IgD-negative memory B cell (primary cell): Measurements from ENCODE around the gene ACLY. TPM values are rescaled to one million over a fixed set of nuclear protein-coding genes. Genes with fewer than 3 reads are reported as not detected.

Source experiments
- H3K27ac Mint-ChIP-seq, 3 donors: one replicate each; pipeline ENCODE4 v1.8.0; 2020 to 2022; ENCODE audit warnings: mild to moderate bottlenecking in 3 of 3, mixed read lengths in 3 of 3, moderate library complexity in 1 of 3
- H3K27me3 Mint-ChIP-seq: one replicate; pipeline ENCODE4 v1.8.0; 2021; ENCODE audit warnings: mixed read lengths
- H3K36me3 Mint-ChIP-seq: one replicate; pipeline ENCODE4 v1.8.0; 2020; ENCODE audit warnings: mild to moderate bottlenecking, mixed read lengths
- H3K4me1 Mint-ChIP-seq, 3 donors: one replicate each; pipeline ENCODE4 v1.8.0; 2020 to 2022; ENCODE audit warnings: mixed read lengths in 3 of 3, mild to moderate bottlenecking in 1 of 3
- H3K4me3 Mint-ChIP-seq, 4 donors: one replicate each; pipeline ENCODE4 v1.8.0; 2020 to 2022; ENCODE audit warnings: mild to moderate bottlenecking in 4 of 4, mixed read lengths in 4 of 4, moderate library complexity in 3 of 4
- H3K9me3 Mint-ChIP-seq, 3 donors: one replicate each; pipeline ENCODE4 v1.8.0; 2020 to 2021; ENCODE audit warnings: mixed read lengths in 3 of 3, mild to moderate bottlenecking in 1 of 3
- polyA plus RNA-seq: library from polyadenylated mRNA; unstranded; fragments of 300-500 nt; fragmentation: Illumina TruSeq; gene quantifications from one replicate; pipeline ENCODE4 v1.2.3, GENCODE V29; 2021

The ACLY gene
- 52.9 TPM for polyA plus RNA-seq

DNA sequence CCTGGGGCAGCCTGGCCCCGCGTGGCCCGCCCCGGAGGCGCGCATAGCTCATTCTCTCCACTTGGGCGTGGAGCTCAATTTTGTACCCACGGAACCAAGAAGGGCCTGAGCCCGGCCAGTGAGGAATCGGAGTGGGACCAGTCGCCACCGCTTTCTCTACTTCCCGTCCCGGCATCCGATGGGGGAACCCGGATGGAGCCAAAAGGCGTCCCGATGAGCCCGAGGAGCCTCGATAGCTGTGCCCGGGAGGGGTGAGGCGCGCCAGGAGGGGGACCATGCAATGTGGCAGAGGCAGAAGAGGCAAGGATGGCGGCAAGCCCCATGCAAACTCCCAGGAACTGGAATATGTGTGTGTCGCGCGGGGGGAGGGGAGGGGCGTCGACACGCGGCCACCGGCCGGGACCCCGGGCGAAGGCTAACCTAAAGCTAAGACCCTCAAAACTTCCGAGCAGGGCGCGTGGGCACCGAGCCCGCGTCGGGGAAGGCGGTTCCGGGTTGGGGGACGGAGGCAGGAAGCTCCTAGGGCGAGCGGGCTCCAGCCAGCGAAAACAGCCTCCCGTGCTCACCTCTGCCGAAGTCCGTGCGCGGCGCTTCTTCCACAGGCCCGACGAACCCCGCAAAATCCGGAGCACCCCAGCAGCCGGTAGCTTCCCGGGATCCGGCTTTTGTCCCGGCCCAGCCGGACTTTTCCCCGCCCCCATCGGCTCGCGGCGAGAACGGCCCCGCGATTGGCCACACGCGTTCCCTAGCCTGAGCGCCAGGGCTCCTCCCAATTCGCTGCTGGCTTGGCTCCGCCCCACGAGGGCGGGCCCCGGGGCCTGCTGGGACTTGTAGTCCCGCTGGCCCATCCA, at the start of gene ACLY:
ACLY (minus strand) TSS at position 638 of the 851 bp plus-strand sequence. CDS start 5,078 bp downstream, outside the sequence.
- peak within 1 kb of the TSS; percentile 92 to 97 (median 94) for H3K4me3 Mint-ChIP-seq
- no peaks in the 10 kb centered on the region for H3K27me3 Mint-ChIP-seq
- H3K27ac Mint-ChIP-seq = peak within 1 kb of the TSS; percentile 72 to 92 (median 89)
- H3K36me3 Mint-ChIP-seq = no peaks in the 10 kb centered on the region
- peaks cover 19 to 31% (median 30%) of the 10 kb centered on the region in 3 donors for H3K4me1 Mint-ChIP-seq
- no peaks in the 10 kb centered on the region for H3K9me3 Mint-ChIP-seq

DNA sequence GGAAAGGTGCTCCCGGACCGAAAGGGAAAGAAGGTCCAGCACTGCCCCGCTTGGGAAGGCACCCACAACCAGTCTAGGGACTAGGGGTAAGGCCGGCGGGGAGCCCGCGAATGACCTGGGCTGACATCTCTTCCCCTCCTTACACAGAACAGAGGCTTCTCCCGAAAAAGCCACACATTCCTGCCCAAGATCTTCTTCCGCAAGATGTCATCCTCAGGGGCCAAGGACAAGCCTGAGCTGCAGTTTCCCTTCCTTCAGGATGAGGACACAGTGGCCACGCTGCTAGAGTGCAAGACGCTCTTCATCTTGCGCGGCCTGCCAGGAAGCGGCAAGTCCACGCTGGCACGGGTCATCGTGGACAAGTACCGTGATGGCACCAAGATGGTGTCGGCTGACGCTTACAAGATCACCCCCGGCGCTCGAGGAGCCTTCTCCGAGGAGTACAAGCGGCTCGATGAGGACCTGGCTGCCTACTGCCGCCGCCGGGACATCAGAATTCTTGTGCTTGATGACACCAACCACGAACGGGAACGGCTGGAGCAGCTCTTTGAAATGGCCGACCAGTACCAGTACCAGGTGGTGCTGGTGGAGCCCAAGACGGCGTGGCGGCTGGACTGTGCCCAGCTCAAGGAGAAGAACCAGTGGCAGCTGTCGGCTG, 49.3 kb upstream of the ACLY start:
- Mint-ChIP-seq H3K4me1 (peaks cover 27 to 36% (median 32%) of the 10 kb centered on the region in 3 donors), H3K27me3 (no peaks in the 10 kb centered on the region), H3K4me3 (peak overlapping the region; percentile 57 to 97 (median 86)), H3K36me3 (peaks cover 1% of the 10 kb centered on the region), H3K27ac (peak overlapping the region; percentile 59 to 98 (median 85)), H3K9me3 (no peaks in the 10 kb centered on the region)

DNA sequence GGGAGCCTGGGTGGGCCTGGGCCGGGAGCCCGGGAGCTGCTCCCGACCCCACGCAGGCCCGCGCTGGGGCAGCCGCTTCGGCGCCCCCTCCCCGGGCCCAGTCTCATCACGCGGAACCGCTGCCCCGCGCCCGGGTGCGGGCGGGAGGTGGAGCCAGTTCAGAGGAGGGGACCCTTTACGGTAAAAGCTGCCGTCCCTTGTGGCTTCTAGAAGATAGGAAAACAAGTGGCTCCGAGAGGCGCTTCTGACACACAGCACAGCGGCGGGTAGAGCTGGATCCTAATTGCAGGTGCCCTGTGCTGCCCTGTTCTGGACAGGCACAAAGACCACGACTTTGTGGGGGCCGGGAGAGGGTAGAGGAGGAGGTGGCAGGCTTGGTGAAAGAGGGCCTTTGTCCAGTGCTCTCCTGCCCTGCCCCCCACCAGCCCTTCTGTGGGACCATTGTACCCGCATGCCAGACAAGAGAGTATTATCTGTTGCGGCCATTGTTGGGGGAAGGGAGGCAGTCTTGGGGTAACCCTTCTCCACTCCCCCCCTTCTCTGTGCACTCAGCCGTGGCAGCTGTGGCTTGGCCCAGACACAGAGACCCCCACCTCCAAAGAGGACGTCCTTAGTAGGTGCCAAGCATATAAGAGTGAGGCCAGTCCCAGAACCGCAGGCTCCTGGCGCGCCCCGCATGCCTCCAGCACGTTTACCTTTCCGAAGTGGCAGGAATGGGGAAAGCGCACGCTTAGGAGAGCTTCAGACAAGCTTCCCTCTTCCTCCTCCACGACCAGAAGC, 48.6 kb upstream of the ACLY start:
- peak overlapping the region; percentile 84 to 97 (median 90) for H3K4me3 Mint-ChIP-seq
- H3K27ac Mint-ChIP-seq = peak overlapping the region; percentile 59 to 98 (median 76)
- no peaks in the 10 kb centered on the region for H3K9me3 Mint-ChIP-seq
- H3K36me3 Mint-ChIP-seq = peaks cover 1% of the 10 kb centered on the region
- H3K4me1 Mint-ChIP-seq = peaks cover 20 to 31% (median 27%) of the 10 kb centered on the region in 3 donors
- H3K27me3 Mint-ChIP-seq = no peaks in the 10 kb centered on the region

DNA sequence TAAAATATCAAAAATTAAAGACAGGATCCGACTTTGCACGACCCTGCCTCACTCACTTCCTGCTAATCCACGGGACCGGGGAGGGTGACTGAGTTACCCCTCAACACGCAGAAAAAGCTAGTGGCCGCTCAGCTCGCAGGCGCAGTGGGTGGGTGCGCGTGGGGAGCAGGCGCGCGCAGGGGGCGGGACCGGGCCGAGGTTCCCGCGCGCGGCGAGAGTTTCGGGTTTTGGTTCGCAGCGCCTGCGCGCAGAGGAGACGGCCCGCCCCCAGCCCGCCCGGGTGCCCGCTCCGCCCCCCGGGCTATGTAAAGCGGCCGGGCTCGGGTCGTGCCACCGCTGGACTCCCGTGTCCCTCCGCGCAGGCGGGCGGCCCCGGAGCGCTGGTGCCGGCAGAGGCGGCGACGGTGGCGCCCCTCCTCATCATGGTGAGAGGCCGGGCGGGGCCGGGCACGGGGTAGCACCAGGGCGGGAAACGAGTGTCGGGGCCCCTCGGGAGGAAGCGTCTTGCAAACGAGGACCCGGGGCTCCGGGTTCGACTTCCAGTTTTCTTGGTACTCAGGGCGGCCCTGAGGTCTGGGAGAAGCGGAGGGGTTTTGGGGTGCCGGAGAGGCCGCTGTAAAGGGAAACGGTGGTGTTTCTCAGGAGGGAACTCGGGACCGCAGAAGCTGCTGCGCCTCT, 47.9 kb upstream of the ACLY start, which contains the start of gene CNP:
CNP (plus strand) TSS at position 333 of the 678 bp plus-strand sequence; CDS start at position 423, 90 bp downstream.
- peaks cover 1% of the 10 kb centered on the region for H3K36me3 Mint-ChIP-seq
- peaks cover 19 to 29% (median 25%) of the 10 kb centered on the region in 3 donors for H3K4me1 Mint-ChIP-seq
- peak within 1 kb of the TSS; percentile 86 to 98 (median 91) for H3K27ac Mint-ChIP-seq
- H3K4me3 Mint-ChIP-seq = peak within 1 kb of the TSS; percentile 84 to 97 (median 90)
- H3K27me3 Mint-ChIP-seq = no peaks in the 10 kb centered on the region
- H3K9me3 Mint-ChIP-seq = no peaks in the 10 kb centered on the region

DNA sequence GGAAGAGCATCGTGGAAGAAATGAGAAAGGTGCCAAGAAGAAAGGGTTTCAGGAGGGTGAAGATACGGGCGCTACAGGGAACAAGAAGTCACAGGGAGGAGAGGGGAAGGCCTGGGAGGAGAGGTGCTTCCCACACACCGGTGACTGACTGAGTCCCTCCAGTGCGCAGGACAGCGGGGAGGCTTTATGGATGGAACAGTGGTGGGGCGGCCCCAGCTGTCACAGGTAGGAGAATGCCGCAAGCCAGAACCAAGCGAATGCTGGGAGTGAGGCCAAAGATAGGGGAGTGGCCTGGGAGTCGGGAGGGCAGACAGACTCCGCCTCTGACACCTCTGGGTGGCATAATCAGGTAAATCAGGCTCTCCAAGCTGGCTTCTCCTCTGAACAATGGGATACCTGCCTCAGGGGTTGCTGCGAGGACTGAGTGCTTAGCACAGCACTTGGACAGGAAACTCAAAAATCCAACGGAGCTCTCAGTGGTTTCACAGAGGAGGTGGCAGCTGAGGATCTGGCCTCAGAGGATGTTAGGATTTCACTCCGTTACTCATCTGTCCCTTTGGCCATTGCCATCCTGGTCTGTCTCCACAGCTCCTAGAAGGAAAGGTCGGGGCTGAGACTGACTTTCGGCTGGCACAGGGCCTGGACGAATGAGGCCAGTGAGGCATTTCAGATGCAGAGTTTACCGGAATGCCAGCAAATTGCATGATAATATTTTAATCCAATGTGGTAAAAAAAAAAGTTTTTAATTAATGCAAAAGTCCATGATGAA, 47.1 kb upstream of the ACLY start:
- Mint-ChIP-seq H3K4me1 (peaks cover 14 to 26% (median 22%) of the 10 kb centered on the region in 3 donors), H3K36me3 (peaks cover 1% of the 10 kb centered on the region), H3K9me3 (no peaks in the 10 kb centered on the region), H3K27ac (peak overlapping the region; percentile 86 to 98 (median 91)), H3K4me3 (peak overlapping the region; percentile 84 to 97 (median 90)), H3K27me3 (no peaks in the 10 kb centered on the region)

DNA sequence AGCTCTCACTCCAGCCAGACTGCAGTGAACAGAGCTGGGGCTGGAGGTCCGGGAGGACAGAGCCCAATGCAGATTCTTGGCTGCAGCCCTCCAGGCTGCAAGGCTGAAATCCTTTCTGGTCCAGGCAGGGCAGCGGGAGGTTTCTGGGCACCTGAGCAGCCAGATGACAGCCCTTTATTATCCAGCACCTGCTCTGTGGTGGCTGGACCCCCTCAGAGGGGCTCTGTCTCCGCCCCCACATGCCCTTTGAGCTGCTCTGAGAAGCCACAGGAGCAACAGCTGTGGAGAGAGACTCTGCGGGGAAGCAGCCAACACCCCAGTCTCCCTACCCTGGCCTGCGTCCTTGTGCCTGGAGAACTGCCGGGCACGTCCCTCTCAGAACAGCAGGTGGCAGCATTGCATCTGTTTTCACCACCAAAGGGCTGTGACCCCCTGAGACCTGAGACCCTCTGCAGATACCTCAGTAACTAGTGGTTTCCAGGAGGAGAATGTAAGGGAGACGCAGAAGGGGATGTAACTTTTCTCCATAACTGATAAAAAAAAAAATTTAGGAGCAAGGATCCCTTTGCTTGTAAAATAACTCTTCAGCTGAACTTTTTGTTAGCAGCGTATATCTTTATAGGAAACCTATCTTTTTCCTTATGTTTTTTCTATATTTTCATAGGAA, 44.1 kb upstream of the ACLY start:
- no peaks in the 10 kb centered on the region for H3K36me3 Mint-ChIP-seq
- H3K27ac Mint-ChIP-seq = peak overlapping the region; percentile 23 to 64 (median 64)
- no peaks in the 10 kb centered on the region for H3K9me3 Mint-ChIP-seq
- H3K27me3 Mint-ChIP-seq = no peaks in the 10 kb centered on the region
- peaks cover 10 to 13% (median 13%) of the 10 kb centered on the region in 3 donors for H3K4me1 Mint-ChIP-seq
- H3K4me3 Mint-ChIP-seq = peak overlapping the region in 2 of 4 donors; percentile 41 to 67

DNA sequence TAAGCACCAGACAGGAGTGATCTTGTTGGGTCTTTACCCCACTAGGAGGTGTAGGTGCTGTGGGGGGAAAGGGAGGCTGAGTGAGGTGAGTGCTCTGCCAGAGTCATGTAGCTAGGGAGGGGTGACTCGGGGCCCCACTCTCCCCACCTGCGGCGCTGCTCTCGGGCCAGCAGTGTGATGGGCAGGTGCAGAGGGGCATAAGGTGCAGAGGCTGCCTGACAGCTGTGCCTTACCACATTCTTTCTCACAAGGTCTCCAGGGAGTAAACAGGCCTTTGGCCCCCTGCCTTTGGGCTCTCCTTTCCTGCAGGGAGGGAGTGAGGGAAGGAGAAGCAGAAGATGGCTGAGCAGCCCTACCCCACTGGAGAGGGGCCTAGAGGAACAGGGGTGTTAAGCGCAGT, 43.4 kb upstream of the ACLY start:
- peak overlapping the region in 1 of 3 donors; percentile 64 for H3K27ac Mint-ChIP-seq
- H3K27me3 Mint-ChIP-seq = no peaks in the 10 kb centered on the region
- peaks cover 9 to 13% (median 11%) of the 10 kb centered on the region in 3 donors for H3K4me1 Mint-ChIP-seq
- no peaks in the 10 kb centered on the region for H3K9me3 Mint-ChIP-seq
- H3K4me3 Mint-ChIP-seq = no peak overlapping the region
- H3K36me3 Mint-ChIP-seq = no peaks in the 10 kb centered on the region

DNA sequence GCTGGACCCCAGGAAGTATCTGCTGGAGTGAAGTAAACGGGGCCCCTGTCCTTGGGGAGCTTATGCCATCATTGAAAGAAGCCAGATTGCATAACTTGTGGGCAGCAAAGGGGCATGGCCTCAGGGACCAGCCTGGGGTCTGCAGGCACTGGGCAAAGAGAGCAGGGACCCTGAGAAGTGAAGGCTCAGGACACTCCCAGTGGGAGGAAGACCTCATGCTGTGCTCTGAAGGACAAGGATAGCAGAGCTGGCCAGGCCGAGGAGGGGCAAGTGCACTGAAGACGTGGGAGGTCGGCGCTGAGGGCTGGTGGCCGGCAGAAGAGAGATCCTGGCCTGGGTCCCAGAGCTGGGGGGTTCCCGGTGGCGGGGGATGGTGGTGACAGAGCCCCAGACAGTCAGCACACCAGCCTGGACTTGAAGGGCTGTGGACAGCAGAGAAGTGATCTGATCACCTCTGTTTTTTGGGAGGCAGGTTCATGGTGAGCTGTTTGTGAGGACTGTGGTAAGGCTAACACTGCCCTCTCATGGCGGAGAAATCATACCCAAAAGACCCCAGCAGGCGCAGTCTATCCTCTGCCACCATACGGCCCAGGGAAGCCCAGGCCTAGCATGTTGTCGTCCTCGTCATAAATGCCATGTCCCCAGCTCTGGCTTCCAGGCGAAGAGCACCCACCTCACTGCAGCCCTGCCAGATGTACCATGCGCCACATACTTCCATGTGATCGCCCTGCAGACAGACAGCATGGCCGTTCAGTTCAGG, 40.8 kb upstream of the ACLY start:
- H3K36me3 Mint-ChIP-seq = no peaks in the 10 kb centered on the region
- no peaks in the 10 kb centered on the region for H3K27me3 Mint-ChIP-seq
- H3K4me3 Mint-ChIP-seq = no peak overlapping the region
- no peaks in the 10 kb centered on the region for H3K9me3 Mint-ChIP-seq
- no peak overlapping the region for H3K27ac Mint-ChIP-seq
- peaks cover 0 to 3% (median 2%) of the 10 kb centered on the region in 3 donors for H3K4me1 Mint-ChIP-seq

DNA sequence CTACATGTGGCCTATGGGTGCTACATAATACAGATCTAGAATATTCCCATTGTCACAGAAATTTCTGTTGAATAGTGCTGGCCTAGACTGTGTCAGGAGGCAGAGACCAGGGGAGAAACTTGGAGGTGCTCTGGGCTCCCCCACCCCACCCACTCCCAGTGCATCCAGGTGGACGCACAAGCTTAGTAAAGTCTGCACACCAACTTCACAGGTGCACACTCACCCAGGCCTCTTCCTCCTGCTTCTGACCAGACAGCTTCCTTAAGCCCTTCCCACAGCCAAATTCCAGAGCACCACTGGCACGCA, 40.2 kb upstream of the ACLY start:
- H3K4me3 Mint-ChIP-seq = no peak overlapping the region

DNA sequence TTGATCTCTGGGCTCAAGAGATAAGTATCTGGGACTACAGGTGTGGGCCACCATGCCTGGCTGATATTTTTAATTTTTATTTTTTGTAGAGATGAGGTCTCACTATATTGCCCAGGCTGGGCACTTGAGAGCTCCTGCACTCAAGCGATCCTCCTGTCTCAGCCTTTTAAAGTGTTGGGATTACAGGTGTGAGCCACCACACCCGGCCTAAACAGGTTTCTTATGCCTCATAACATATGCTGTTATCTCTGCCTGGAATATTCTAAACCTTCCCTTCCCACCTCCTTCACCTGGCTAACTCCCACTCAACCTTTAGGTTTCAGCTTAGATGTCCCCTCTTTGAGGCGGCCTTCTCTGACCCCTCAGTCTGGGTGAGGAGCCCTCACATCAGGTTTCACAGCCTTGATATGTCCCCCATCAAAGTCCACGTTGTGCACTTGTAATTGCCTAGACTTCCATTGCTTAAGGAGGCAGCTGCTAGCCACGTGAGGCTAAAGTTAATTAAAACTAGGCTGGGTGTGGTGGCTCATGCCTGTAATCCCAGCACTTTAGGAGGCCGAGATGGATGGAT, 39.2 kb upstream of the ACLY start:
- Mint-ChIP-seq H3K27ac (no peak overlapping the region), H3K4me1 (peaks cover 0 to 2% (median 2%) of the 10 kb centered on the region in 3 donors), H3K4me3 (no peak overlapping the region), H3K36me3 (no peaks in the 10 kb centered on the region), H3K9me3 (no peaks in the 10 kb centered on the region), H3K27me3 (no peaks in the 10 kb centered on the region)

More for the DNA sequence above, 40.2 kb upstream of the ACLY start:
- no peaks in the 10 kb centered on the region for H3K27me3 Mint-ChIP-seq
- H3K36me3 Mint-ChIP-seq = no peaks in the 10 kb centered on the region
- H3K4me1 Mint-ChIP-seq = peaks cover 0 to 3% (median 2%) of the 10 kb centered on the region in 3 donors
- H3K27ac Mint-ChIP-seq = no peak overlapping the region
- no peaks in the 10 kb centered on the region for H3K9me3 Mint-ChIP-seq

DNA sequence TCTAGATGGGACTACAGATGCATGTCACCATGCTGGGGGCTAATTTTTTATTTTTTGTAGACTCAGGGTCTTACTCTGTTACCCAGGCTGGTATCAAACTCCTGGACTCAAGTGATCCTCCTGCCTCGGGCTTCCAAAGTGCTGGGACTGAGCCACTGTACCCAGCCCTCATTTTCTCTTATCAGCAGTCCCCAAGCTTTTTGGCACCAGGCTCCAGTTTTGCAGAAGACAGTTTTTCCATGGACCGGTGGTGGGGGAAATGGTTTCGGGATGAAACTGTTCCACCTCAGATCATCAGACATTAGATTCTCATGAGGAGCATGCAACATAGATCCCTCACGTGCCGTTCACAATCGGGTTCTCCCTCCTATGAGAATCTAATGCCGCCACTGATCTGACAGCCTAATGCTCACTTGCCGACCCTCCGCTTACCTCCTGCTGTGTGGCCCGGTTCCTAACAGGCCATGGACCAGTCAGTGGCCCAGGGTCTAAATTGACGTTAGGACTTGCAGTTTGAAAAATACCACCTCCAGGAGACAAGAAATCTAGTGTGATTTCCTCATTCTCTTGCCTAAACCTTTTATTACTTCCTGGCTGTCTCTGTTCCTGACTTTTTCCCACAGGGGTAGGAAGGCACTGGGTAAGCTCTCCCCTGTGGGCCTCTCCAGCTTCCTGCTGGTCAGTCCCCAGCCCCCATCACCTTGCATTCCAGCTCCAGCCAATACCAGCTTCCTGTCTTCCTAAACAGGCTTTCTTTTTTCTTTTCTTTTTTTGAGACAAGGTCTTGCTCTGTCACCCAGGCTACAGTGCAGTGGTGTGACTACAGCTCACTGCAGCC, 38.5 kb upstream of the ACLY start:
- H3K27me3 Mint-ChIP-seq = no peaks in the 10 kb centered on the region
- no peaks in the 10 kb centered on the region for H3K4me1 Mint-ChIP-seq
- no peak overlapping the region for H3K4me3 Mint-ChIP-seq

DNA sequence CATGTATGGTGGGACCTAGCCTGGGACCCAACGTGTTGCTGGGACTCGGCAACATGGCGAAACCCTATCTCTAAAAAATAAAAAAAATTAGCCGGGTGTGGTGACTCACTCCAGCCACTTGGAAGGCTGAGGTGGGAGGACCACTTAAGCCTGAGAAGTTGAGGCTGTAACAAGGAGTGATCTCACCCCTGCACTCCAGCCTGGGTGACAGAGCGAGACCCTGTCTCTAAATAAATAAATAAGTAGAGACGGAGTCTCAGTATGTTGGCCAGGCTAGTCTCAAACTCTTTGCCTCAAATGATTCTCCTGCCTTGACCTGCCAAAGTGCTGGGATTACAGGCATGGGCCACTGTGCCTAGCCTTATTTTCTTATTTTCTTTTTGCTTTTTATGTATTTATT, 37.8 kb upstream of the ACLY start:
- H3K27ac Mint-ChIP-seq = no peak overlapping the region

More for the DNA sequence above, 38.5 kb upstream of the ACLY start:
- no peaks in the 10 kb centered on the region for H3K36me3 Mint-ChIP-seq
- H3K9me3 Mint-ChIP-seq = no peaks in the 10 kb centered on the region
- H3K27ac Mint-ChIP-seq = no peak overlapping the region

More for the DNA sequence above, 37.8 kb upstream of the ACLY start:
- H3K4me1 Mint-ChIP-seq = no peaks in the 10 kb centered on the region
- H3K9me3 Mint-ChIP-seq = no peaks in the 10 kb centered on the region
- H3K27me3 Mint-ChIP-seq = no peaks in the 10 kb centered on the region
- no peaks in the 10 kb centered on the region for H3K36me3 Mint-ChIP-seq
- H3K4me3 Mint-ChIP-seq = no peak overlapping the region
